PC-9 (cell line): ENCODE results near the gene PIGC. TPM values are rescaled to one million over a fixed set of nuclear protein-coding genes. Genes with fewer than 3 reads are reported as not detected.

Experiments used
- BruUV-seq: library from RNA; stranded (reverse); fragments of 400-500 nt; replicated peaks from 2 replicates; lab custom pipeline; 2021; lab: Mats Ljungman, UMichigan
- CTCF ChIA-PET: fragments of 300-600 bp; sonication (Branson Sonifier 250); formaldehyde crosslinking; loops from one replicate; lab custom pipeline; 2022; ENCODE audit warnings: antibody characterized with exemption; lab: Charles Lee
- POLR2A ChIA-PET: fragments of 300-600 bp; sonication (Branson Sonifier 250); formaldehyde crosslinking; loops from one replicate; lab custom pipeline; 2022; ENCODE audit warnings: antibody characterized with exemption; ENCODE audit not compliant: unreplicated experiment; lab: Charles Lee
- DNase-seq, 2 experiments: peaks; one replicate each; pipeline versions ENCODE4 v3.0.0 to v3.0.0-alpha.2; 2015 to 2022; ENCODE audit warnings: mixed read lengths in 1 of 2
- H2AFZ ChIP-seq: fragments of 200-600 bp; sonication (generic); 2 replicates; pipeline ENCODE4 v1.8.1; 2017; ENCODE audit warnings: antibody characterized with exemption
- H3F3A ChIP-seq: fragments of 200-600 bp; sonication (generic); 2 replicates; pipeline ENCODE4 v1.8.1; 2017; ENCODE audit warnings: antibody characterized with exemption, mild to moderate bottlenecking, low read depth; ENCODE audit not compliant: insufficient read depth
- H3K27ac ChIP-seq: fragments of 200-600 bp; sonication (generic); 2 replicates; pipeline ENCODE4 v1.6.1; 2016; ENCODE audit warnings: mixed run types
- H3K27me3 ChIP-seq: fragments of 200-600 bp; sonication (generic); 2 replicates; pipeline ENCODE4 v1.6.1; 2016; ENCODE audit warnings: low read depth, mixed run types; ENCODE audit not compliant: insufficient read depth
- H3K36me3 ChIP-seq: fragments of 200-600 bp; sonication (generic); 2 replicates; pipeline ENCODE4 v1.6.1; 2016; ENCODE audit warnings: low read depth, mixed run types
- H3K4me1 ChIP-seq: fragments of 200-600 bp; sonication (generic); replicated peaks from 2 replicates; pipeline ENCODE4 v1.6.1; 2016; ENCODE audit warnings: mixed run types; ENCODE audit not compliant: insufficient read depth
- H3K4me2 ChIP-seq: fragments of 200-600 bp; sonication (generic); 2 replicates; pipeline ENCODE4 v1.6.1; 2017; ENCODE audit warnings: mixed run types
- H3K4me3 ChIP-seq: fragments of 200-600 bp; sonication (generic); 2 replicates; pipeline ENCODE4 v1.6.1; 2016; ENCODE audit warnings: mixed run types
- H3K79me2 ChIP-seq: fragments of 200-600 bp; sonication (generic); 2 replicates; pipeline ENCODE4 v1.6.1; 2017; ENCODE audit warnings: low read depth, mixed run types
- H3K9me2 ChIP-seq: fragments of 200-600 bp; sonication (generic); 2 replicates; pipeline ENCODE4 v1.8.1; 2017; ENCODE audit warnings: mild to moderate bottlenecking; ENCODE audit not compliant: insufficient read depth
- H3K9me3 ChIP-seq: fragments of 200-600 bp; sonication (generic); 2 replicates; pipeline ENCODE4 v1.8.1; 2016; ENCODE audit warnings: low read depth; ENCODE audit not compliant: insufficient read depth
- H4K20me1 ChIP-seq: fragments of 200-600 bp; sonication (generic); 2 replicates; pipeline ENCODE4 v1.8.1; 2017; ENCODE audit not compliant: insufficient read depth
- EZH2 ChIP-seq: fragments of 200-600 bp; sonication (generic); IDR thresholded peaks from 2 replicates; pipeline ENCODE4 v1.8.0; 2017; ENCODE audit warnings: antibody characterized with exemption, low read depth
- intact Hi-C: fragments of 100-400 bp; cut with micrococcal nuclease; formaldehyde crosslinking; loops from one replicate; pipeline ENCODE4 v1.10.0; 2022; ENCODE audit not compliant: unreplicated experiment
- total RNA-seq: library from RNA; stranded (reverse); gene quantifications from 2 replicates; pipeline ENCODE4 v1.2.3, GENCODE V29; 2021
- TF ChIP-seq, protein P1 (sequence below): fragments of 200-600 bp; sonication (generic); conservative IDR thresholded peaks from 2 replicates; pipeline ENCODE4 v1.6.1; 2017; ENCODE audit warnings: mixed run types, antibody characterized with exemption, mild to moderate bottlenecking, moderate library complexity

The PIGC gene
- total RNA-seq, 1 experiment from 2014 or later = 26.5 TPM

DNA sequence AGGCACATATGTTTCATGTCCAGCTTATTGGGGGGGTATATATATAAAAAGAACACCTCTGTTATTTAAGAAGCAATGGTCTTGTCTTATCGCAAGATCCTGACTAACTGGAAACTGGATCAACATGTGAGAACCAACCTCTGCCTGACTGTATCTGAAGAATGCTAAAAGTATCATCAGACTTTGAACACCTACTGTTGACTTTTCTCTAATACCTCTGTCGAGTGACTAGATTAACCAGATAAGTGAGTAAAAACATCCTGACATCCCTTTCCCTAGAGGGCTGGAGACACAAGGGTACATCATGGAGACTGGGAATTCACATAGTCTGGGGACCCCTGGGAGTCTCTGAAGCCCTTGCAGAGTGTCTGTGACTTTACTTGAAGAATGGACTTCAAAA lies 26.3 kb upstream of the PIGC start:
- H3K4me1 ChIP-seq = peaks cover 20% of the 10 kb centered on the region
- H3K27ac ChIP-seq = no peak overlapping the region
- POLR2A ChIA-PET = no interaction called here
- no TSS peak for BruUV-seq
- TF ChIP-seq, protein P1, sequence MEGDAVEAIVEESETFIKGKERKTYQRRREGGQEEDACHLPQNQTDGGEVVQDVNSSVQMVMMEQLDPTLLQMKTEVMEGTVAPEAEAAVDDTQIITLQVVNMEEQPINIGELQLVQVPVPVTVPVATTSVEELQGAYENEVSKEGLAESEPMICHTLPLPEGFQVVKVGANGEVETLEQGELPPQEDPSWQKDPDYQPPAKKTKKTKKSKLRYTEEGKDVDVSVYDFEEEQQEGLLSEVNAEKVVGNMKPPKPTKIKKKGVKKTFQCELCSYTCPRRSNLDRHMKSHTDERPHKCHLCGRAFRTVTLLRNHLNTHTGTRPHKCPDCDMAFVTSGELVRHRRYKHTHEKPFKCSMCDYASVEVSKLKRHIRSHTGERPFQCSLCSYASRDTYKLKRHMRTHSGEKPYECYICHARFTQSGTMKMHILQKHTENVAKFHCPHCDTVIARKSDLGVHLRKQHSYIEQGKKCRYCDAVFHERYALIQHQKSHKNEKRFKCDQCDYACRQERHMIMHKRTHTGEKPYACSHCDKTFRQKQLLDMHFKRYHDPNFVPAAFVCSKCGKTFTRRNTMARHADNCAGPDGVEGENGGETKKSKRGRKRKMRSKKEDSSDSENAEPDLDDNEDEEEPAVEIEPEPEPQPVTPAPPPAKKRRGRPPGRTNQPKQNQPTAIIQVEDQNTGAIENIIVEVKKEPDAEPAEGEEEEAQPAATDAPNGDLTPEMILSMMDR = no peak
- TF ChIP-seq EZH2 = no peak
- intact Hi-C loops = no loop called here
- H3K4me2 ChIP-seq = no peak overlapping the region
- H3K9me2 ChIP-seq = no peaks in the 10 kb centered on the region
- H3K27me3 ChIP-seq = no peaks in the 10 kb centered on the region
- CTCF ChIA-PET = no interaction called here
- no peaks in the 10 kb centered on the region for H3F3A ChIP-seq
- H3K9me3 ChIP-seq = no peaks in the 10 kb centered on the region
- no peaks in the 10 kb centered on the region for H4K20me1 ChIP-seq
- no peaks in the 10 kb centered on the region for H3K79me2 ChIP-seq
- DNase-seq = peak in 1 of 2 experiments; percentile 45
- no peak overlapping the region for H2AFZ ChIP-seq
- no peaks in the 10 kb centered on the region for H3K36me3 ChIP-seq
- H3K4me3 ChIP-seq = no peak overlapping the region

DNA sequence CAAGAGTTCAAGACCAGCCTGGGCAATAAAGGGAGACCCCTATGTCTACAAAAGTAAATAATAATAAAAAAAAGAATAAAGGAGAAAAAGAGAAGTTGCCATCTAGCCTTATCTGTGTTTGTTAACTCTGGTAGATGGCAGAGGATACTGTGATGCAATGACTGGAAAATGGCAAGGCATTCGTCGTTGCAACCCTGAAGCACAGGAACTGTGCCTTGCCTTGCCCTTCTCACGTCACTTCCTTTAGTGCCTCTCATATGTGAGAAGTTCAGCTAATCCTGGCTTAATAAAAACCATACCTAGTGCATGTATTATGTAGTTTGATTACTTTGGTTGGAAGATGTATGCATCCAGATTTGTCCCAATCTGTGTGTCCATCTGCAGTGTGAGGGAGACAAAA lies 25.8 kb upstream of the PIGC start:
- no TSS peak for BruUV-seq
- Histone ChIP-seq H3K36me3 (no peaks in the 10 kb centered on the region), H3F3A (no peaks in the 10 kb centered on the region), H3K79me2 (no peaks in the 10 kb centered on the region), H3K4me1 (peaks cover 16% of the 10 kb centered on the region), H3K9me3 (no peaks in the 10 kb centered on the region), H2AFZ (no peak overlapping the region), H3K27ac (no peak overlapping the region), H3K27me3 (no peaks in the 10 kb centered on the region), H3K9me2 (no peaks in the 10 kb centered on the region), H3K4me2 (no peak overlapping the region), H4K20me1 (no peaks in the 10 kb centered on the region), H3K4me3 (no peak overlapping the region)
- CTCF ChIA-PET = no interaction called here
- intact Hi-C loops = no loop called here
- TF ChIP-seq EZH2 = no peak
- TF ChIP-seq, protein P1 = no peak
- POLR2A ChIA-PET = no interaction called here
- no peak for DNase-seq

DNA sequence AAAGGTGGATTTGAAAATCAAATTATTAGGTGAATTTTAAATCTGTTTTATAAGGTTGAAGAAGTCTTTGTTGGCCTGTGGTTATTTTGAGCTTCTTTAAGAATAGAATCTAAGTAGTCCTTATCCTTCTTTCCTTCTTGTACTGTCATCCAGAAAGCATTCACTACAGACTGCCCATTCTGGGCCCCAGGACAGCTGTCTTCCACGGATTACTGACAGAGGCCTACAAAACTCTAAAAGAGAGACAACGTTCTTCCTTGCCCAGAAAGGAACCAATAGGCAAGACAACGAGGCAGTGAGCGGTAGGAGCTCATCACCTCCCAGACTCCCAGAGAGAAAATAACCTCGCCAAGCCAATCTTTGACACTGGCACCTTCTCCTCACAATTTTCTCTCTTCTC lies 24.4 kb upstream of the PIGC start:
- CTCF ChIA-PET = no interaction called here

More for the DNA sequence above, 24.4 kb upstream of the PIGC start:
- H3K36me3 ChIP-seq = no peaks in the 10 kb centered on the region
- H3K9me2 ChIP-seq = no peaks in the 10 kb centered on the region
- POLR2A ChIA-PET = interaction anchor here (0.6 kb wide), 1 partner anchor 28 kb away, joined by 10 read pairs; no protein-coding TSS in a partner anchor
- H3K9me3 ChIP-seq = no peaks in the 10 kb centered on the region
- no peaks in the 10 kb centered on the region for H3K27me3 ChIP-seq
- intact Hi-C loops = no loop called here
- no peaks in the 10 kb centered on the region for H3K79me2 ChIP-seq
- no peak for DNase-seq
- H3K4me3 ChIP-seq = no peak overlapping the region
- TF ChIP-seq, protein P1 = no peak
- no peak for TF ChIP-seq EZH2
- BruUV-seq = no TSS peak
- H3K27ac ChIP-seq = no peak overlapping the region
- no peaks in the 10 kb centered on the region for H4K20me1 ChIP-seq
- no peak overlapping the region for H2AFZ ChIP-seq
- H3F3A ChIP-seq = no peaks in the 10 kb centered on the region
- peaks cover 15% of the 10 kb centered on the region for H3K4me1 ChIP-seq
- H3K4me2 ChIP-seq = no peak overlapping the region
